Measurements from ENCODE around the gene AZGP1.
"Not testable (repeated sequence)": the region's sequence is repeated elsewhere in the genome, so short reads cannot be mapped to it uniquely, and the experiment has no call there.

AZGP1 gene

DNA sequence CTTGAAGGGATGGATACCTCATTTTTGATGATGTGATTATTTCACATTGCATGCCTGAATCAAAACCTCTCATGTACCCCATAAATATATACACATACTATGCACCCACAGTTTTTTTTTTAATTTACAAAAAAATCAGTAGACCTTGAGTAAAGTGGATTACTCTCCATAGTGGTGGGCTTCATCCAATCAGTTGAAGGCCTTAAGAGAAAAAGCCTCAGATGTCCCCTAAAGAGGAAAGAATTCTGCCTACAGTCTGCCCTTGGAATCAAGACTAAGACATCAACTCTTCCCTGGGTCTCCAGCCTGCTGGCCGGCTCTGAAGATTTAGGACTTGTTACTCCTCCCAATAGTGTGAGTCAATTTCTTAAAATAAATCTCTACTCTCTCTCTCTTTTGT, 1.1 kb downstream of the AZGP1 start:
- TF ChIP-seq, protein P1, sequence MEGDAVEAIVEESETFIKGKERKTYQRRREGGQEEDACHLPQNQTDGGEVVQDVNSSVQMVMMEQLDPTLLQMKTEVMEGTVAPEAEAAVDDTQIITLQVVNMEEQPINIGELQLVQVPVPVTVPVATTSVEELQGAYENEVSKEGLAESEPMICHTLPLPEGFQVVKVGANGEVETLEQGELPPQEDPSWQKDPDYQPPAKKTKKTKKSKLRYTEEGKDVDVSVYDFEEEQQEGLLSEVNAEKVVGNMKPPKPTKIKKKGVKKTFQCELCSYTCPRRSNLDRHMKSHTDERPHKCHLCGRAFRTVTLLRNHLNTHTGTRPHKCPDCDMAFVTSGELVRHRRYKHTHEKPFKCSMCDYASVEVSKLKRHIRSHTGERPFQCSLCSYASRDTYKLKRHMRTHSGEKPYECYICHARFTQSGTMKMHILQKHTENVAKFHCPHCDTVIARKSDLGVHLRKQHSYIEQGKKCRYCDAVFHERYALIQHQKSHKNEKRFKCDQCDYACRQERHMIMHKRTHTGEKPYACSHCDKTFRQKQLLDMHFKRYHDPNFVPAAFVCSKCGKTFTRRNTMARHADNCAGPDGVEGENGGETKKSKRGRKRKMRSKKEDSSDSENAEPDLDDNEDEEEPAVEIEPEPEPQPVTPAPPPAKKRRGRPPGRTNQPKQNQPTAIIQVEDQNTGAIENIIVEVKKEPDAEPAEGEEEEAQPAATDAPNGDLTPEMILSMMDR (conservative IDR thresholded peaks at IDR 0.05), result no peak

DNA sequence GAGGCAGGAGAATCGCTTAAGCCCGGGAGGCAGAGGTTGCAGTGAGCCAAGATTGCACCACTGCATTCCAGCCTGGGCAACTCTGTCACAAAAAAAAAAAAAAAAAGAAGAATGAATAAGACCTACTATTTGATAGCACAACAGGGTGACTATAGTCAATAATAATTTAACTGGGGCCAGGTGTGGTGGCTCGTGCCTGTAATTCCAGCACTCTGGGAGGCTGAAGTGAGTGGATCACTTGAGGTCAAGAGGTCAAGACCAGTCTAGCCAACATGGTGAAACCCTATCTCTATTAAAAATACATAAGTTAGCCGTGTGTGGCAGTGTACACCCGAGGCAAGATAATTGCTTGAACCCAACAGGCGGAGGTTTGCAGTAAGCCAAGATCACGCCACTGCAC, 2.0 kb downstream of the AZGP1 start:
- not testable (repeated sequence) for H3K27ac ChIP-seq

More for the DNA sequence above, 1.1 kb downstream of the AZGP1 start:
- no peak overlapping the region for H3K27ac ChIP-seq

DNA sequence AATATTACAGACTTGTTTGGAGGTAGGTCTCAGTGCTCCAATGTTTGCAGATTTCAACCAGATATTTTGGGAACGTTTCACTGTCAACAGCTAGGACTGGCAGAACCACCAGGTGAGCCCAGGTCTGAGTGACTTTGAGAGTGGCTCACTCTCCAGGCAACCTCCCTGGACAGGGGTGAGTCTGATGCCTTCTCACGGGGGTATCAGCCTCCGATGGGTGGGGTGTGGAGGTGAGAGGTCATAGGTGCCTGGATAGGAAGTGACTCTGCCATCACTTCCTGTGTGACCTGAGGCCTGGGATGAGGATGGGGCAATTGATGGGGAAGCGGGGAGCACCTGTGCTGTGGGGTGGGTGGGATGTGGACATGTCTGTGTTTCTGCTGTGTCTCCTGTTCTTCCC, 4.6 kb downstream of the AZGP1 start:
- no peak overlapping the region for H3K27ac ChIP-seq
- TF ChIP-seq, protein P1 (conservative IDR thresholded peaks at IDR 0.05), result no peak

DNA sequence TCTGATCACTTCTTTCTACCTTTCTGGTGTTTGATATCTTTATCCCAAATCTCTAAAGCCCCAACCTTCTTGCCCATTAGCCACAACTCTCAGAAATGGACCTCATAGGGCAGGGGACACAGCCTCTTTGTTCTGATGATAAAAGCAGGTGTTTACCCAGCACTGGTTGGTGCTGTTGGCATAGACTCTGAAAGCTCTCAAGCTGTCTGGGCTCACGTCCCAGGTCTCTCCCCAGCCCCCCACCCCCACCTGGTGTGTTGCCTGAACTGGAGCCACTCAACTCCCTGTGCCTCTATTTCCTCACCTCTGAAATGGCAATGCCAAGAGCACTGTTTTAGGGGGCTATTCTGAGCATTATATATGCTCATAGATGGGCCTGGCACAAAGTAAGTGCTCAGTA, 6.0 kb downstream of the AZGP1 start:
- not testable (repeated sequence) for H3K27ac ChIP-seq

DNA sequence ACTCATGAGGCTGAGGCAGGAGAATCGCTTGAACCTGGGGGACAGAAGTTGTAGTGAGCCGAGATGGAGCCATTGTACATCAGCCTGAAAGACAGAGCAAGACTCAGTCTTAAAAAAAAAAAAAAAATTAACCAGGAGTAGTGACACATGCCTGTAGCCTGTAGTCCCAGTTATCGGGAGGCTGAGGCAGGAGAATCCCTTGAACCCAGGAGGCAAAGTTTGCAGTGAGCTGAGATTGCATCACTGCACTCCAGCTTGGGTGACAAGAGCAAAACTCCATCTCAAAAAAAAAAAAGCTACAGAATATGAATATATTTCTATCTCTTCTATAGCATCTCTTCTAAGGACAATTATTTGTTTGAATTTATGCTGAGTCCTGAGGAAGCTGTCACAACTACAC, 6.5 kb downstream of the AZGP1 start:
- TF ChIP-seq, protein P1 (conservative IDR thresholded peaks at IDR 0.05), result no peak
- no peak overlapping the region for H3K27ac ChIP-seq

DNA sequence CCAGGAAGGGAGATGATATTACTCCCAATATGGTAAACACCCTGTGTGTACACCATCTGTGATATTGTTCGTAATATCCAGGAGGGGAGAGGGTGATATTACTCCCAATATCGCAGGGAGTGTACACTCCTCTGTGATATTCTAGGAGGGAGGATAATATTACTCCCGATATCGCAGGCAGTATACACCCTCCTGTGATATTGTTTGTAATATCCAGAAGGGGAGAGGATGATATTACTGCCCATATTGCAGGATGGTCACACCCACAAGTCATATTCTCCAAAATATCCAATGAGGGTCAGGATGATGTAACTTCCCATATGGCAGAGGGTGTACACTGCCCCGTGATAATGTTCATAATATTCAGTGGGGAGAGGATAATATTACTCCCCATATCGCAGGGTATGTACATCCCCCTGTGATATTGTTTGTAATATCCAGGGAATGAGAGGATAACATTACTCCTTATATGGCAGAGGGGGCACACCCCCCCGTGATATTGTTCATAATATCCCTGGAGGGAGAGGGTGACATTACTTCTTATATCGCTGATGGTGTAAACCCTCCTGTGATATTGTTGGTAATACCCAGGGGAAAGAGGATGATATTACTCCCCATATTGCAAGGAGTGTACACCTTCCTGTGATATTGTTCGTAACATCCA, 17.1 kb downstream of the AZGP1 start:
- H3K27ac ChIP-seq, result no peak overlapping the region
- TF ChIP-seq, protein P1 (conservative IDR thresholded peaks at IDR 0.05), result no peak

DNA sequence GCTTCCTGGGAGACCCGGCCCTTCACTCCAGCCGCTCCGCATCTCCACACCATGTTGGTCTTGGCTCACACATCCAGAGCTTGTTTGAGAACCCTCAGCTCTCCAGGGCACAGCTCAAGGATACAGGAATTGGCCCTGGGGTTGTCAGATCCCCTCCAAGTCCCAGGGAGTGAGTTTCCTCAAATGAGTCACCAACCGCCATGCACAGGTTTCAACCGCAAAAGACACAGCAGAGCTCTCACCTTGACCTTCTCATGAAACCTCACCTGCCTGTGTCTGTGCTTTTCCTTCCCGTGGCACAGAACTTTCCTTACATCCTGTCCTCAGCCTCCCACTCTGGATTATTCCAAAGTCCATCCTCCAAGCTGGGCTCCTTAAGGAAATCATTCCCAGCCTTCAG, 20.6 kb downstream of the AZGP1 start:
- TF ChIP-seq, protein P1 (conservative IDR thresholded peaks at IDR 0.05), result no peak
- H3K27ac ChIP-seq, result no peak overlapping the region

DNA sequence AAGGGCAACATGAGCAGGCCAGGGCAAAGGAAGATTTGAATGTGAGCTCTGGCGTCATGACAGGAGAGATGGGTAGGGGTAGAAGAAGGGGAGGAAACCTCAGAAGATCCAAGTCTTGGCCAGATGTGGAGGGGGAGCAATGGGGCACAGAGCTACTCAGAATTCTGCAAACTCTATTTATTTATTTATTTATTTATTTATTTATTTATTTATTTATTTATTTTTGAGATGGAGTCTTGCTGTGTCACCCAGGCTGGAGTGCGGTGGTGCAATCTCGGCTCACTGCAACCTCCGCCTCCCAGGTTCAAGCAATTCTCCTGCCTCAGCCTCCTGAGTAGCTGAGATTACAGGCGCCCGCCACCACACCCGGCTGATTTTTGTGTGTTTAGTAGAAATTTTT, 21.2 kb downstream of the AZGP1 start:
- not testable (repeated sequence) for H3K27ac ChIP-seq

DNA sequence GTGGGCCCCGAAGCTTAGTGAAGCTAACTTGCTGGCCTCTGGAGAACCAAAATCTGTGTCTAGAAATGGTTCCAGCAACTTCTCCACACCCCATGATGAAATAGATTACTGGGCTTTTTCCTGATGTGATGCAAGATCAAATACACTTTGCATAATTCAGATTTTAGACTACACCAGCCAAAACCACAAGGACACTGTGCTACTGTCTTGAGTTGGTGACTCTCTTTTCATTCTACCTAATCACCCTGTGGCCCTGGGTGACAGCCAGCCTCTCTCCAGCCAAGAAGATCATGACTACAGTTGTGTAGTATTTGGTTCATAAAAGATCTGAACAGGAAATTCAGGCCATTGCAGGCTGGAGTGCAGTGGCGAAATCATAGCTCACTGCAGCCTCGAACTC, 22.2 kb downstream of the AZGP1 start:
- TF ChIP-seq, protein P1 (conservative IDR thresholded peaks at IDR 0.05), result no peak
- H3K27ac ChIP-seq, result no peak overlapping the region

DNA sequence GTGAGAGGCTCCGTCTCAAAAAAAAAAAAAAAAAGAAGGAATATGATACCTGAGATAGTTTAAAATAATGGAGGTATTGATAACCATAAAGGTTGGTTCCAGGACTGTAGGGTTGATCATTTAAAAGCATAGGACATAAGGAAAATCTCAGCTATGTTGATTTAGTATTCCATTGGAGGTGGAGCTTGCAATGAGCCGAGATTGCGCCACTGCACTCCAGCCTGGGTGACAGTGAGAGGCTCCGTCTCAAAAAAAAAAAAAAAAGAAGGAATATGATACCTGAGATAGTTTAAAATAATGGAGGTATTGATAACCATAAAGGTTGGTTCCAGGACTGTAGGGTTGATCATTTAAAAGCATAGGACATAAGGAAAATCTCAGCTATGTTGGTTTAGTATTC, 23.2 kb downstream of the AZGP1 start:
- not testable (repeated sequence) for H3K27ac ChIP-seq

DNA sequence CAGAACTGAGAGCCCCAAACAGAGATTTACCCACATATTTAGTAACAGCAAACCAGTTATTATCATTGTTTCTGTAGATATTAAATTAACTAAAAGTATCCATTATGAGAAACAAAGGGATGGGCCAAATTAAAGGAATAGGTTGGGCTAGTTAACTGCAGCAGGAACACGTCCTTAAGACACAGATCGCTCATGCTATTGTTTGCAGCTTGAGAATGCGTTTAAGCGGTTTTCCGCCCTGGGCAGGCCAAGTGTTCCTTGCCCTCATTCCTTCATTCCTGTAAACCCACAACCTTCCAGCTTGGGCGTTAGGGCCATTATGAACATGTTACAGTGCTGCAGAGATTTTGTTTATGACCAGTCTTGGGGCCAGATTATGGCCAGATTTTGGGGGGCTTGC, 25.0 kb downstream of the AZGP1 start:
- H3K27ac ChIP-seq, result peak overlapping the region; percentile 53
